ENCODE measurements around the gene KIF26B.

DNA sequence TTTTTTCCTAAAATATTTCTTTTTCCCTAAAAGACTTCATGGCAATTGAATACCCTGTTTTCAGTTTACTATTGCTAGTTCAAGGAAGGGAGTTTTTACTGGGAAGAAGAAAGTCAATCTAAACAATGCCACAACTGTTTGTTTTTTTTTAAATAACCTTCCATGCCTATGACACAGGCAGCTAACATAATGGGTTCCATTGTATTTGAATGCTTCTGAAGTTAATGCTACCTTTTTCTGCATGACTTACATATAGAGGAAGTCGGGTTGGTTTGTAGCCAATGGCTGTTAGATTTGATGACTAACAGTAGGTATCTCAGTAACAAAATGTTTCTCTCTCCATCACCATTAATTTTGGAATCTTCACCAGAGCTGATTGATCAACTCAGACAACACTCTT lies 134.0 kb downstream of the KIF26B start:
- TF ChIP-seq POLR2A (IDR thresholded peaks at IDR 0.05) = no peak
- TF ChIP-seq, protein P1, sequence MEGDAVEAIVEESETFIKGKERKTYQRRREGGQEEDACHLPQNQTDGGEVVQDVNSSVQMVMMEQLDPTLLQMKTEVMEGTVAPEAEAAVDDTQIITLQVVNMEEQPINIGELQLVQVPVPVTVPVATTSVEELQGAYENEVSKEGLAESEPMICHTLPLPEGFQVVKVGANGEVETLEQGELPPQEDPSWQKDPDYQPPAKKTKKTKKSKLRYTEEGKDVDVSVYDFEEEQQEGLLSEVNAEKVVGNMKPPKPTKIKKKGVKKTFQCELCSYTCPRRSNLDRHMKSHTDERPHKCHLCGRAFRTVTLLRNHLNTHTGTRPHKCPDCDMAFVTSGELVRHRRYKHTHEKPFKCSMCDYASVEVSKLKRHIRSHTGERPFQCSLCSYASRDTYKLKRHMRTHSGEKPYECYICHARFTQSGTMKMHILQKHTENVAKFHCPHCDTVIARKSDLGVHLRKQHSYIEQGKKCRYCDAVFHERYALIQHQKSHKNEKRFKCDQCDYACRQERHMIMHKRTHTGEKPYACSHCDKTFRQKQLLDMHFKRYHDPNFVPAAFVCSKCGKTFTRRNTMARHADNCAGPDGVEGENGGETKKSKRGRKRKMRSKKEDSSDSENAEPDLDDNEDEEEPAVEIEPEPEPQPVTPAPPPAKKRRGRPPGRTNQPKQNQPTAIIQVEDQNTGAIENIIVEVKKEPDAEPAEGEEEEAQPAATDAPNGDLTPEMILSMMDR (IDR thresholded peaks at IDR 0.05) = no peak

Data from transverse colon (tissue), 3 donors.